ENCODE measurements around the gene MOV10.
A peak's percentile ranks its signal among the peaks of the same experiment; 100 is the strongest.

Gene MOV10

GRCh38 chr1:112713466-112714312, 39.2 kb downstream of the MOV10 start:
- TF ChIP-seq CTCF (IDR thresholded peaks at IDR 0.05) (no peak), ZFX (IDR thresholded peaks at IDR 0.05; ENCODE audit: borderline replicate concordance) (no peak)
- no peak overlapping the region for H3K27ac ChIP-seq

GRCh38 chr1:112714313-112715263, 40.1 kb downstream of the MOV10 start:
- no peak overlapping the region for H3K27ac ChIP-seq
- no peak; the same call in 1 of the 2 replicates for TF ChIP-seq CTCF (IDR thresholded peaks at IDR 0.05)
- no peak for TF ChIP-seq ZFX (IDR thresholded peaks at IDR 0.05; ENCODE audit: borderline replicate concordance)

- H3K27ac ChIP-seq = no peak within 1 kb of the TSS
- TF ChIP-seq CTCF (IDR thresholded peaks at IDR 0.05) (no peak), ZFX (IDR thresholded peaks at IDR 0.05; ENCODE audit: borderline replicate concordance) (no peak)
These were observed 41.0 kb downstream of the MOV10 start, which contains the start of gene PPM1J for GRCh38 chr1:112715264-112716053. Gene PPM1J (minus strand): TSS chr1:112715332. CDS start chr1:112715301, 31 bp downstream.

GRCh38 chr1:112716133-112716720, 41.8 kb downstream of the MOV10 start:
- peak; percentile 91 for TF ChIP-seq CTCF (IDR thresholded peaks at IDR 0.05)
- no peak for TF ChIP-seq ZFX (IDR thresholded peaks at IDR 0.05; ENCODE audit: borderline replicate concordance)
- H3K27ac ChIP-seq = no peak overlapping the region

- TF ChIP-seq ZFX (IDR thresholded peaks at IDR 0.05; ENCODE audit: borderline replicate concordance) (no peak), CTCF (IDR thresholded peaks at IDR 0.05) (no peak)
- H3K27ac ChIP-seq = no peak overlapping the region
These were observed 42.9 kb downstream of the MOV10 start for GRCh38 chr1:112717263-112717873.

All from 22Rv1 (cell line).